Glutamatergic neuron (in vitro differentiated cells): ENCODE measurements around the gene ZNF346. TPM values are rescaled to one million over a fixed set of nuclear protein-coding genes. Genes with fewer than 3 reads are reported as not detected.
A peak's percentile ranks its signal among the peaks of the same experiment; 100 is the strongest.

ENCODE experiments used
- DNase-seq: peaks from one replicate; pipeline ENCODE4 v3.0.0; 2022
- H3K27ac Mint-ChIP-seq: one replicate; pipeline ENCODE4 v1.8.0; 2020; ENCODE audit warnings: mild to moderate bottlenecking, mixed read lengths, inconsistent platforms; ENCODE audit not compliant: unreplicated experiment
- H3K27me3 Mint-ChIP-seq: one replicate; pipeline ENCODE4 v1.8.0; 2020; ENCODE audit warnings: mild to moderate bottlenecking, moderate library complexity, mixed read lengths, inconsistent platforms; ENCODE audit not compliant: unreplicated experiment
- H3K36me3 Mint-ChIP-seq: one replicate; pipeline ENCODE4 v1.8.0; 2020; ENCODE audit warnings: mild to moderate bottlenecking, mixed read lengths, inconsistent platforms; ENCODE audit not compliant: unreplicated experiment
- H3K4me1 Mint-ChIP-seq: one replicate; pipeline ENCODE4 v1.8.0; 2020; ENCODE audit warnings: mild to moderate bottlenecking, low read depth, mixed read lengths, inconsistent platforms; ENCODE audit not compliant: unreplicated experiment
- H3K4me3 Mint-ChIP-seq: one replicate; pipeline ENCODE4 v1.8.0; 2020; ENCODE audit warnings: mild to moderate bottlenecking, mixed read lengths, inconsistent platforms; ENCODE audit not compliant: unreplicated experiment
- H3K9me3 Mint-ChIP-seq: one replicate; pipeline ENCODE4 v1.8.0; 2020; ENCODE audit warnings: mild to moderate bottlenecking, moderate library complexity, mixed read lengths, inconsistent platforms; ENCODE audit not compliant: unreplicated experiment
- total RNA-seq: library from RNA; stranded (reverse); fragmentation: NEBNext Ultra II Directional; extraction: Animal tissue kit (Norgen Biotek cat#: 25700); gene quantifications from one replicate; pipeline ENCODE4 v1.2.1, GENCODE V29; 2021; ENCODE audit not compliant: unreplicated experiment
- TF ChIP-seq, protein P1 (sequence below): fragments of 200-600 bp; sonication (generic); IDR thresholded peaks from one replicate; pipeline ENCODE4 v1.5.0; 2021; ENCODE audit not compliant: partially characterized antibody, unreplicated experiment

Gene ZNF346
- total RNA-seq, 1 donor from 2014 or later, result 18.2 TPM

DNA sequence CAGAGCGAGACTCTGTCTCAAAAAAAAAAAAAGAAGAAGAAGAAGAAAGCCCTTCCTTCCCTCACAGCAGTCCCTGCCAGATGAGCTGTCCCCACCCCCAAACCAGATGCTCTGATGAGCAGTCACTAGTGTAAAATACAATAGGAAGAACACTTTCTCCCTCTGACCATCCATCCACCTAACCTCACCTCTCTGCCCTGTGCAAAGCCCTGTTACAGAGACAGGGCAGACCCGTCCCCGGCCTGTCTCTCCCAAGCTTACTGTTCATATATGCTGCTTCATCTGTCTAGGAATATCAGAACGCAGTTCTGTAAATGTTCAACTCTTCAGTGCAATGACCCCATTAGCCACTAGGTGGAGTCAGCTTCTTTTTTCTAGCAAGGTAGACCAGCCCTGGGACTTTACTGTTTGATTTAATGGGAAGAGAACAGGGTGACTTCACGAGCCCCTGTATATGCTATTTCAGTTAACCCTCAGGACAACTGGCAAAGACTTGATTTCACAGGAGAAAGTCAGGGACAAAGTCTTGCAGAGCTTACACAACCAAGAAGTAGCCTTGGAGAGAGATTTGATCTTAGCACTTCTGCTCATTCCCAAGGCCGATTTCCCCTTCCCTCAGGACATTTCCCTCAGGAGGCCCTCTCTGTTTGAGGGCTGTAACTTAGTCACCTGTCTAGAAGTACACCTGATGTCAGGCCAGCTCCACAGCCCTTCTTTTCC, 49.3 kb downstream of the ZNF346 start:
- H3K4me3 Mint-ChIP-seq, result peak overlapping the region; percentile 35
- H3K27ac Mint-ChIP-seq, result peak overlapping the region; percentile 80
- H3K9me3 Mint-ChIP-seq, result no peaks in the 10 kb centered on the region
- H3K27me3 Mint-ChIP-seq, result no peaks in the 10 kb centered on the region
- DNase-seq, result peak; percentile 64
- TF ChIP-seq, protein P1, sequence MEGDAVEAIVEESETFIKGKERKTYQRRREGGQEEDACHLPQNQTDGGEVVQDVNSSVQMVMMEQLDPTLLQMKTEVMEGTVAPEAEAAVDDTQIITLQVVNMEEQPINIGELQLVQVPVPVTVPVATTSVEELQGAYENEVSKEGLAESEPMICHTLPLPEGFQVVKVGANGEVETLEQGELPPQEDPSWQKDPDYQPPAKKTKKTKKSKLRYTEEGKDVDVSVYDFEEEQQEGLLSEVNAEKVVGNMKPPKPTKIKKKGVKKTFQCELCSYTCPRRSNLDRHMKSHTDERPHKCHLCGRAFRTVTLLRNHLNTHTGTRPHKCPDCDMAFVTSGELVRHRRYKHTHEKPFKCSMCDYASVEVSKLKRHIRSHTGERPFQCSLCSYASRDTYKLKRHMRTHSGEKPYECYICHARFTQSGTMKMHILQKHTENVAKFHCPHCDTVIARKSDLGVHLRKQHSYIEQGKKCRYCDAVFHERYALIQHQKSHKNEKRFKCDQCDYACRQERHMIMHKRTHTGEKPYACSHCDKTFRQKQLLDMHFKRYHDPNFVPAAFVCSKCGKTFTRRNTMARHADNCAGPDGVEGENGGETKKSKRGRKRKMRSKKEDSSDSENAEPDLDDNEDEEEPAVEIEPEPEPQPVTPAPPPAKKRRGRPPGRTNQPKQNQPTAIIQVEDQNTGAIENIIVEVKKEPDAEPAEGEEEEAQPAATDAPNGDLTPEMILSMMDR, result peak; percentile 94
- peaks cover 13% of the 10 kb centered on the region for H3K4me1 Mint-ChIP-seq
- H3K36me3 Mint-ChIP-seq, result no peaks in the 10 kb centered on the region

DNA sequence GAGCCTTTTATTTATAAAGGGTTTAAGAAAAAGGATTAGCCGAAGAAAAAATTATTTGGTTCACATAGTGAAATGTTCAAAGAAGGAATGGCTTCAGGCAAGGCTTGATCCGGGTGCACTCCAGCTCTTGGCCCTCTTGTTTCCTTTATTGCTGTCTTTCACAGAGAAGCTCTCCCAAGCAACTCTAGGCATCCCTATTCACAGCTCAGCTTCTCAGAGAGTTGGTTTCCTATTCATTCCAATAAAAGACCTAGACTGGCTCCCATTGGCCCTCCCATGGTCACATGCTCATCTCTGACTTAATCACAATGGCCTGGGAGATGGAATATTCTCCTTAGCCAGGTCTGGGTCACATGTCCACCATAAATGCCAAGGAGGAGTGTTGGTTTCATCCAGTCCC, 54.8 kb downstream of the ZNF346 start:
- no peak for DNase-seq
- TF ChIP-seq, protein P1, result no peak
- no peaks in the 10 kb centered on the region for H3K36me3 Mint-ChIP-seq
- H3K27ac Mint-ChIP-seq, result peak overlapping the region; percentile 48
- H3K4me3 Mint-ChIP-seq, result no peak overlapping the region
- H3K9me3 Mint-ChIP-seq, result peaks cover 2% of the 10 kb centered on the region
- no peaks in the 10 kb centered on the region for H3K27me3 Mint-ChIP-seq
- no peaks in the 10 kb centered on the region for H3K4me1 Mint-ChIP-seq

DNA sequence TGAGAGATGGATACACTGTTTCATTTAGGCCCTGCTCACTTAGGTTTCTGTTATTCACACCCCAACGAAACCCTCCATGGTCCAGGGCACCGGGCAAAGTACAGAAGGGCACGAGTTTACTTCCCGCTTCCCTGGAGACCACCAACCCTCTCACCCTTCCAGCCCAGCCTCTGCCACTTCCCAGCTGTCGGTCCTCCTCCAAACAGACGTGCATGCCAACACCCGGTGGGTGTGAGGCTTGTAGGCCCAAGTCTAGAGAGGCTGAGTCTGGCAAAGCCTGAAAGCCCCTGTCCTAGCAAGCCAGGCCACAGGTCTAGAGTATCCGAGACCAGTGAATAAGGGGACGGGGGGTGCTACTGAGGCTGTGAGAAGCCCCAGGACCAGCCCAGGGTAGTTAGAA, 57.1 kb downstream of the ZNF346 start:
- no peak overlapping the region for H3K27ac Mint-ChIP-seq

DNA sequence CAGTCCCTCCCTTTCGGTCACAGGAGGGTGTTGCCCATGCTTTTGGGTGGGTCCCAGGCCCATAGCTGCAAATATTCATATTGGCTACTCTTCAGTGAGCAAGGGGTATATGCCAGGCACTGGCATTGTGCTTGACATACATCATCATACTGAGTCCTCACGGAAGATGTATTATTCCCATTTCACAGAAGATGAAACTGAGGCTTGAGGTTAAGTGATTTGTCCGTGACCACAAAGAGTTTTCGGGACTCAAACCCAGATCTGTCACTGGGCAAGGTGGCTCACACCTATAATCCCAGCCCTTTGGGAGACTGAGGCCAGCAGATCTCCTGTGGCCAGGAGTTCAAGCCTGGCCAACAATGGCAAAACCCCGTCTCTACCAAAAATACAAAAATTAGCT, 57.8 kb downstream of the ZNF346 start:
- Mint-ChIP-seq H3K27me3 (peaks cover 1% of the 10 kb centered on the region), H3K4me1 (no peaks in the 10 kb centered on the region), H3K9me3 (peaks cover 2% of the 10 kb centered on the region), H3K4me3 (no peak overlapping the region), H3K27ac (no peak overlapping the region), H3K36me3 (no peaks in the 10 kb centered on the region)
- DNase-seq, result no peak
- TF ChIP-seq, protein P1, result no peak

More for the DNA sequence above, 57.1 kb downstream of the ZNF346 start:
- Mint-ChIP-seq H3K36me3 (no peaks in the 10 kb centered on the region), H3K4me1 (no peaks in the 10 kb centered on the region), H3K4me3 (no peak overlapping the region), H3K27me3 (peaks cover 1% of the 10 kb centered on the region), H3K9me3 (peaks cover 2% of the 10 kb centered on the region)
- TF ChIP-seq, protein P1, result no peak
- DNase-seq, result no peak

DNA sequence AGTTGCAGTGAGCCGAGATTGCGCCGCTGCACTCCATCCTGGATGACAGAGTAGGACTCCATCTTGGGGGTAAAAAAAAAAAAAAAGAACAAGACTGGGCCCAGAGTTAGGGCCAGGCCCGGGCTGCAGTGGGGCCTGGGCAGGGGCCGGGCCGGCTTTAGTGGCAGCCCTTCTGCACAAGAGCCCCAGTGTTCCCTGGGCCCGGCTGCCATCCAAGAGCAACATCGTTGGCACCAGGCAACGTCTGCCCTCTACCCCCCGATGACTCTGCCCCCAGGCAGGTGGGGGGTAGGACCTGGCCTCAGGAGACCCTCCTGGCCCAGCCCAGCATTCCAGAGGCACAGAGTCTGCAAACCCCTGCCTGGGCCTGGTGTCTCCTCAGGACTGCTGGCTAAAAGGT, 59.4 kb downstream of the ZNF346 start:
- TF ChIP-seq, protein P1, result no peak
- Mint-ChIP-seq H3K4me3 (no peak overlapping the region), H3K27ac (no peak overlapping the region), H3K27me3 (peaks cover 1% of the 10 kb centered on the region), H3K36me3 (no peaks in the 10 kb centered on the region), H3K9me3 (peaks cover 2% of the 10 kb centered on the region), H3K4me1 (peaks cover 4% of the 10 kb centered on the region)
- DNase-seq, result no peak
